IPS-18c (cell line): ENCODE data around the gene ARFRP1.

Source experiments
- H3K4me3 ChIP-seq: 2 replicates; pipeline ENCODE4 v1.7.0; 2013; ENCODE audit warnings: low read depth, mild to moderate bottlenecking, low read length, moderate library complexity; ENCODE audit not compliant: insufficient read depth
- H3K9me3 ChIP-seq: one replicate; pipeline ENCODE4 v1.6.1; 2013; ENCODE audit warnings: mild to moderate bottlenecking, low read length, moderate library complexity; ENCODE audit not compliant: control insufficient read depth, insufficient read depth

ARFRP1 gene

GRCh38 chr20:63708301-63709148 is 749 bp upstream of the ARFRP1 start:
- no peaks in the 10 kb centered on the region for H3K9me3 ChIP-seq
- H3K4me3 ChIP-seq = peak overlapping the region; percentile 90

GRCh38 chr20:63706852-63707557 is 771 bp downstream of the ARFRP1 start:
- peak overlapping the region; percentile 90 for H3K4me3 ChIP-seq
- H3K9me3 ChIP-seq = no peaks in the 10 kb centered on the region

GRCh38 chr20:63706027-63706695 is 1.6 kb downstream of the ARFRP1 start:
- H3K4me3 ChIP-seq = no peak overlapping the region

GRCh38 chr20:63705232-63706026 is 2.3 kb downstream of the ARFRP1 start:
- Histone ChIP-seq H3K9me3 (no peaks in the 10 kb centered on the region), H3K4me3 (no peak overlapping the region)

More at GRCh38 chr20:63706027-63706695, 1.6 kb downstream of the ARFRP1 start:
- H3K9me3 ChIP-seq = no peaks in the 10 kb centered on the region

- H3K9me3 ChIP-seq = no peaks in the 10 kb centered on the region
- H3K4me3 ChIP-seq = no peak overlapping the region
Measured at GRCh38 chr20:63704749-63705117, 3.0 kb downstream of the ARFRP1 start.

- H3K4me3 ChIP-seq = no peak overlapping the region
- H3K9me3 ChIP-seq = no peaks in the 10 kb centered on the region
Measured at GRCh38 chr20:63703976-63704748, 3.6 kb downstream of the ARFRP1 start.

- H3K4me3 ChIP-seq = no peak overlapping the region
- H3K9me3 ChIP-seq = no peaks in the 10 kb centered on the region
Measured at GRCh38 chr20:63703471-63703975, 4.3 kb downstream of the ARFRP1 start.

GRCh38 chr20:63702751-63703470 is 4.9 kb downstream of the ARFRP1 start:
- Histone ChIP-seq H3K9me3 (no peaks in the 10 kb centered on the region), H3K4me3 (no peak overlapping the region)

- peaks cover 2% of the 10 kb centered on the region for H3K9me3 ChIP-seq
- no peak overlapping the region for H3K4me3 ChIP-seq
Measured at GRCh38 chr20:63702036-63702665, 5.6 kb downstream of the ARFRP1 start.

- Histone ChIP-seq H3K4me3 (no peak overlapping the region), H3K9me3 (peaks cover 2% of the 10 kb centered on the region)
Measured at GRCh38 chr20:63701329-63702035, 6.3 kb downstream of the ARFRP1 start.

- Histone ChIP-seq H3K4me3 (no peak overlapping the region), H3K9me3 (peaks cover 2% of the 10 kb centered on the region)
Measured at GRCh38 chr20:63701051-63701328, 6.8 kb downstream of the ARFRP1 start.

- peaks cover 2% of the 10 kb centered on the region for H3K9me3 ChIP-seq
- no peak overlapping the region for H3K4me3 ChIP-seq
Measured at GRCh38 chr20:63700199-63701050, 7.4 kb downstream of the ARFRP1 start.

- no peak overlapping the region for H3K4me3 ChIP-seq
- peaks cover 2% of the 10 kb centered on the region for H3K9me3 ChIP-seq
Measured at GRCh38 chr20:63699466-63700198, 8.1 kb downstream of the ARFRP1 start.
